ENCODE results near the gene CACNB1.

Gene CACNB1

GRCh38 chr17:39197380-39198185 is at the start of gene CACNB1:
TSS of gene CACNB1 (minus strand) at chr17:39197669. CDS start at chr17:39197495, 174 bp downstream.
- DNase-seq (ENCODE audit: low read depth in 2 of 2) = peak; percentile 47 to 50

GRCh38 chr17:39246274-39246673 is 48.8 kb upstream of the CACNB1 start:
- no peak for DNase-seq (ENCODE audit: low read depth in 2 of 2)

- DNase-seq (ENCODE audit: low read depth in 2 of 2) = peak; percentile 47 to 51
Observed at GRCh38 chr17:39244600-39245570, 47.4 kb upstream of the CACNB1 start.

- DNase-seq (ENCODE audit: low read depth in 2 of 2) = no peak
Observed at GRCh38 chr17:39244016-39244599, 46.6 kb upstream of the CACNB1 start.

GRCh38 chr17:39243155-39243554 is 45.7 kb upstream of the CACNB1 start:
- no peak for DNase-seq (ENCODE audit: low read depth in 2 of 2)

- no peak for DNase-seq (ENCODE audit: low read depth in 2 of 2)
Observed at GRCh38 chr17:39240631-39241030, 43.2 kb upstream of the CACNB1 start.

- no peak for DNase-seq (ENCODE audit: low read depth in 2 of 2)
Observed at GRCh38 chr17:39239640-39240314, 42.3 kb upstream of the CACNB1 start.

- DNase-seq (ENCODE audit: low read depth in 2 of 2) = no peak
Observed at GRCh38 chr17:39238311-39238972, 41.0 kb upstream of the CACNB1 start.

- no peak for DNase-seq (ENCODE audit: low read depth in 2 of 2)
Observed at GRCh38 chr17:39237586-39237985, 40.1 kb upstream of the CACNB1 start.

GRCh38 chr17:39236981-39237441 is 39.5 kb upstream of the CACNB1 start:
- no peak for DNase-seq (ENCODE audit: low read depth in 2 of 2)

- no peak for DNase-seq (ENCODE audit: low read depth in 2 of 2)
Observed at GRCh38 chr17:39236450-39236927, 39.0 kb upstream of the CACNB1 start.

- DNase-seq (ENCODE audit: low read depth in 2 of 2) = no peak
Observed at GRCh38 chr17:39235555-39236449, 38.3 kb upstream of the CACNB1 start.

- DNase-seq (ENCODE audit: low read depth in 2 of 2) = no peak
Observed at GRCh38 chr17:39231591-39232551, 34.4 kb upstream of the CACNB1 start.

GRCh38 chr17:39231091-39231561 is 33.7 kb upstream of the CACNB1 start:
- DNase-seq (ENCODE audit: low read depth in 2 of 2) = no peak

GRCh38 chr17:39230361-39230760 is 32.9 kb upstream of the CACNB1 start:
- DNase-seq (ENCODE audit: low read depth in 2 of 2) = no peak

- DNase-seq (ENCODE audit: low read depth in 2 of 2) = no peak
Observed at GRCh38 chr17:39229274-39229913, 31.9 kb upstream of the CACNB1 start.

GRCh38 chr17:39227364-39227919 is 30.0 kb upstream of the CACNB1 start:
- no peak for DNase-seq (ENCODE audit: low read depth in 2 of 2)

All from fibroblast of skin of left quadriceps (primary cell).